ENCODE data around the gene MT1B. TPM values are rescaled to one million over a fixed set of nuclear protein-coding genes. Genes with fewer than 3 reads are reported as not detected.
"Not testable (repeated sequence)": the region's sequence is repeated elsewhere in the genome, so short reads cannot be mapped to it uniquely, and the experiment has no call there.

The MT1B gene
- total RNA-seq, 1 experiment from 2014 or later, result not detected

DNA sequence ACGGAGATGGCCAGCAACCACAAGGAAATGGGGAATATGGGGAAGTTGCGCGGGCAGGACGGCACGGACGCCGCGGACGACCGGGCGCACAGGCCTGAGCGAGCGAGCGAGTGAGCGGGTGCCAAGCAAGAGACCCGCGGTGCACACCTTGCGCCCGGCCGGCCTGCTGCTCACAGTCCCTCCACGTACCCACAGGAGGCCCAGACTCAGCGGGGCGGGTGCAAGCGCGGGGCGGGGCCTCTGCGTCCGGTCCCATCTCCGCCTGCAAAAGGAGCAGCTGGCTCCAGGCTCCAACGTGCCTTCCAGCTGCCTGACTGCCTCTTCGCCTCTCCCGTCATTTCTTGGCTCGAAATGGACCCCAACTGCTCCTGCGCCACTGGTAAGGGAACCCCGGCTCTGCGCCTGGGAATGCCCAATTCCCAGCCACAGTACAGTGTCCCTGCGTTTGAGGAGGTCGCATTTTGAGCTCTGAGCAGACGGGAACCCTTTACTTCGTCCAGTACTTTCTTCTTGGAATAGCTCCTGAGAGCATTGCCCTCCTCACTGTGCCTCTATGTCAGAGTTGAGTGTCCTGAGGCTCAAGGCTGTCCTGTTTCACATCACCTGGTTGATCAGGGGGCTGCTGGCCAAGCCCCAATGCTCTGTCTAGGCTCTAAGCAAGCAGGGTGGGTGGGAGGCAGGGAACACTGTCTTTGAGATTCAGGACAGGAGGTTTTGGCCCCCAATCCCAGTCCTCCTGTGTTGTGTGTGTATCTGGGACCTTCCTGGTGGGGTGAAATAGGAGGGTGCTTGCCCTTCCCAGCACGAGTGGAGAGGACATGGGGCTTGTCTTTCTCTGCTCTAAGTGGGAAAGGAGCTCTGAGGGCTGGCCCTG is 34.2 kb upstream of the MT1B start:
- peak; percentile 60 for DNase-seq (ENCODE audit: low read depth)
- in situ Hi-C loops (cut with HindIII; ENCODE audit: low pct_unique_long_range_greater_than_20kb, low sequenced_read_pairs), result no loop called here

DNA sequence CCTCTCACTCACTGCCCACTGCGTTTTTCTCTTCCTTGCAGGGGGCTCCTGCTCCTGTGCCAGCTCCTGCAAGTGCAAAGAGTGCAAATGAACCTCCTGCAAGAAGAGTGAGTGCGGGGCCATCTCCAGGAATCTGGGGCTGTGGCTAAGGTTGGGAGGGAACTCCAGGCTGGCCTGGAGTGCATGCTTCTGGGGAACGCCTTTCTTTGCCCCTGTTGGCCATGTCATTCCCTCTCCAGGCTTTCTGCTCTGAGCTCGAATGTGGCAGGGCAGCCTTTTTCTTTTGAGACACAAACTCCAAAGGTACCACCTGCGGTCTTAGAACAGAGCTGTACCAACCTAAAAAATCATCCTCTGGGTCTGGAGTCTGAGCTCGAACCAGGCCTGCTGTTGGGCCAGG is 33.5 kb upstream of the MT1B start:
- in situ Hi-C loops (cut with HindIII; ENCODE audit: low pct_unique_long_range_greater_than_20kb, low sequenced_read_pairs), result no loop called here
- no peak for DNase-seq (ENCODE audit: low read depth)

DNA sequence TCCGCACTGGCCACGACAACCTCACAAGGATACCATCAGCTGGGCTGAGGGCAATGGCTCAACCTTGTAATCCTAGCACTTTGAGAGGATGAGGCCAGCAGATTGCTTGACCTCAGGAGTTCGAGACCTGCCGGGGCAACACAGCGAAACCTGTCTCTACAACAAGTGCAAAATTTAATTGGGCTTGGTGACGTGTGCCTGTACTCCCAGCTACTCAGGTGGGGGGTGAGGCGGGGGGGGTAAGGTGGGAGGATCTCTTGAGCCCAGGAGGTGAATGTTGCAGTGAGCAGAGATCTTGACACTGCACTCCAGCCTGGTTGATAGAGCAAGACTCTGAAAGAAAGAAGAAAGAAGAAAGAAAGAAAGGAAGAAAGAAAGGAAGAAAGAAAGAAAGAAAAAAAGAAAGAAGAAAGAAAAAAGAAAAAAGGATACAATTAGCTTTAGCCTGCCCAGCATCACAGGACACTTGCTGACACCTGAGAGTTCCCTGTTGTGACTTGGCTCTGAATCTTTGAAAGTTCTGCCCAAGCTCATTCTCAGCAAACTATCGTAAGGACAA is 31.3 kb upstream of the MT1B start:
- no peak for DNase-seq (ENCODE audit: low read depth)
- in situ Hi-C loops (cut with HindIII; ENCODE audit: low pct_unique_long_range_greater_than_20kb, low sequenced_read_pairs), result no loop called here

GRCh38 chr16:56621665-56622445 is 29.8 kb upstream of the MT1B start:
- in situ Hi-C loops (cut with HindIII; ENCODE audit: low pct_unique_long_range_greater_than_20kb, low sequenced_read_pairs); DNase-seq (ENCODE audit: low read depth): not testable (repeated sequence)

DNA sequence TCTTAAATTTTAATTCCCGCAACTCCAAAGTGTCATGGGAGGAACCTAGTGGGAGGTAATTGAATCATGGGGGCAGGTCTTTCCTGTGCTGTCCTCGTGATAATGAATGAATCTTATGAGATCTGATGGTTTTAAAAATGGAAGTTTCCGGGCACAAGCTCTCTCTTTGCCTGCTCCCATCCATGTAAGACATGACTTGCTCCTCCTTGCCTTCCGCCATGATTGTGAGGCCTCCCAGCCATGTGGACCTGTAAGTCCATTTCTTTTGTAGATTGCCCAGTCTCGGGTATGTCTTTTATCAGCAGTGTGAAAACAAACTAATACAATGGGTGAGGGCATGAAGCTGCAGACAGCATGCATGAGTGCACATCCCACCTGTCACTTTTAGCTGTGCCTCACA is 28.5 kb upstream of the MT1B start:
- DNase-seq (ENCODE audit: low read depth); in situ Hi-C loops (cut with HindIII; ENCODE audit: low pct_unique_long_range_greater_than_20kb, low sequenced_read_pairs): not testable (repeated sequence)

- no peak for DNase-seq (ENCODE audit: low read depth)
- in situ Hi-C loops (cut with HindIII; ENCODE audit: low pct_unique_long_range_greater_than_20kb, low sequenced_read_pairs), result no loop called here
These were observed 28.0 kb upstream of the MT1B start for GRCh38 chr16:56623637-56624036.

DNA sequence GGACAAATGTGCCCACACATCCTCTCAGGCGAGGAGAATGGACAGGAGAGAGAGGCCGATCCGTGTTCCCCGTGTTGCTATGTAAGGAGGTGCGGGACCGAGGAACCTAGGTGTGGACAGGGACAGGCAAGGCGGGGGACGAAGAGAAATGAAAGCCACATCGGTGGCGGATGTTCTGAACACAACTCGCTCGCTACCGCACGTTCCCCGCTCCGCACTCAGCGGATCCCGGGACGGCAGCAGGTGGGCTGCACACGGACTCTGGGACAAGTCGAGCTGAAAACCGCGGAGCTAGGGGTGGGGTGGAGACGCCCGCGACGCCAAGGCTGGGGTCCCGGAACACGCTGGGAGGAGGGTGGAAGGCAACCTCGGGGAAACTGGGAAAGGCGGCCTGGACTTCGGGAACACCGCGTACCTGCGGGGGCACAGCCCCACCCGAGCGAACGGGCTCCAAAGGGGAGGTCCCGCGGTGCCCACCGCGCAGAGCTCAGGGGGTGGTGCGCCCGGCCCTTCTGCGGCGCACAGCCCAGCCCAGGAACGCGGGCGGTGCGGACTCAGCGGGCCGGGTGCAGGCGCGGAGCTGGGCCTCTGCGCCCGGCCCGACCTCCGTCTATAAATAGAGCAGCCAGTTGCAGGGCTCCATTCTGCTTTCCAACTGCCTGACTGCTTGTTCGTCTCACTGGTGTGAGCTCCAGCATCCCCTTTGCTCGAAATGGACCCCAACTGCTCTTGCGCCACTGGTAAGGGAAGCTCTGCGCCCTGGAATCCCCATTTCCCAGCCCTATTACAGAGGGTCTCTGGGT is 26.3 kb upstream of the MT1B start, which contains the start of gene MT1E:
MT1E (plus strand) TSS at position 642 of the 803 bp plus-strand sequence; CDS start at position 713, 71 bp downstream.
- in situ Hi-C loops (cut with HindIII; ENCODE audit: low pct_unique_long_range_greater_than_20kb, low sequenced_read_pairs), result no loop called here
- no peak for DNase-seq (ENCODE audit: low read depth)

- DNase-seq (ENCODE audit: low read depth), result no peak
- in situ Hi-C loops (cut with HindIII; ENCODE audit: low pct_unique_long_range_greater_than_20kb, low sequenced_read_pairs), result no loop called here
These were observed 25.6 kb upstream of the MT1B start for GRCh38 chr16:56625943-56626654.

- DNase-seq (ENCODE audit: low read depth), result no peak
- in situ Hi-C loops (cut with HindIII; ENCODE audit: low pct_unique_long_range_greater_than_20kb, low sequenced_read_pairs), result no loop called here
These were observed 25.0 kb upstream of the MT1B start for GRCh38 chr16:56626685-56627084.

- in situ Hi-C loops (cut with HindIII; ENCODE audit: low pct_unique_long_range_greater_than_20kb, low sequenced_read_pairs), result no loop called here
- no peak for DNase-seq (ENCODE audit: low read depth)
These were observed 23.0 kb upstream of the MT1B start for GRCh38 chr16:56628486-56629350.

DNA sequence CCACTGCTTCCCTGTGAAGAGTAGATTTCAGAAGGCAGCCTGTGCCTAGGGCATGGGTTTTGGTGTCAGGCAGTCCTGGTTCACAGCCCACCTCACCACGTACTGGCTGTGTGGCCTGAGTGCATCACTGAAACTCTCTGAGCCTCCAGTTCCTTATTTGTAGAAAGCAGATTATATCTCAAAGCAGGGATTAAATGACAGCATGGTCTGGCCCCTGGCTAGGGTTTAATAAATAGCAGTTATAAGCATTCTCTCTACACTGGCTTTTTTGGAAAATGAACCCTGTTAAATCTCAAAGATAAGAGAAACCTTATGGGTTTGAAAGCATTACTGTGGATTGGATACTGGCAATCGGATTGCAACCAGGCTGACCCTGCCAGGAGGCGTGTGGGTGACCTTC is 22.2 kb upstream of the MT1B start:
- in situ Hi-C loops (cut with HindIII; ENCODE audit: low pct_unique_long_range_greater_than_20kb, low sequenced_read_pairs), result no loop called here
- no peak for DNase-seq (ENCODE audit: low read depth)

DNA sequence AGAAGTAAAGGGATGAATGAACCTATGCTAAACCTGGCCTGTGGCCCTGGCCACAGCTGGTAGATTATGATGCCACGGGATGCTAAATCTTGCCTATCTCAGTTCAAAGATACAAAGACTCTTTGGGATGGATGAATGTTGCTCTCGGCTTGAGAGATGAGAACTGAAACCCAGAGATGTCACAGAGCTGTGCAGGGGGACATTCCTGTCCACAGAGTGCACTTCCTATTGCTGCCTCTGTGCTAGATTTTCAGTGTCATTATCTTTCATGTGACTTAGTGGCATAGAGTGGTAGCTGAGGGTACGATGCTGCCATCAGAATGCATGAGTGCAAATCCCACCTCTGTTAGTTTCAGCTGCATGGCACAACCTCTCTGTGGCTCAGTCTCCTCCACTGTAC is 21.6 kb upstream of the MT1B start:
- no peak for DNase-seq (ENCODE audit: low read depth)
- in situ Hi-C loops (cut with HindIII; ENCODE audit: low pct_unique_long_range_greater_than_20kb, low sequenced_read_pairs), result no loop called here

- no peak for DNase-seq (ENCODE audit: low read depth)
- in situ Hi-C loops (cut with HindIII; ENCODE audit: low pct_unique_long_range_greater_than_20kb, low sequenced_read_pairs), result no loop called here
These were observed 20.5 kb upstream of the MT1B start for GRCh38 chr16:56631197-56631596.

DNA sequence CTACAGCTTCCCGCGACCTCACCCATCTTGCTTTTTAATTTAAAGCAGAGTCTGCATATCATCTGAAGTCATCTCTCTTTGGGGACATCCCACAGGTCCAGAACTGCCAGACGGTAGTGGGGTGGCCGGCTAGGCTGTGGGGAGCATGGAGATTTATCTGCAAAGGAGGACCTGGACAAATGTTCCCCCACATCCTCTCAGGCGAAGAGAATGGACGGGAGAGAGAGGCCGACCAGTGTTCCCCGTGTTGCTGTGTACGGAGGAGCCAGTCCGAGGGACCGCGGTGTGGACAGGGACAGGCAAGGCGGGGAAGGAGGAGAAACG is 19.9 kb upstream of the MT1B start:
- DNase-seq (ENCODE audit: low read depth), result no peak
- in situ Hi-C loops (cut with HindIII; ENCODE audit: low pct_unique_long_range_greater_than_20kb, low sequenced_read_pairs), result no loop called here

- in situ Hi-C loops (cut with HindIII; ENCODE audit: low pct_unique_long_range_greater_than_20kb, low sequenced_read_pairs), result no loop called here
- no peak for DNase-seq (ENCODE audit: low read depth)
These were observed 19.4 kb upstream of the MT1B start, which contains the start of gene MT1M for GRCh38 chr16:56632156-56632847. MT1M (plus strand) TSS chr16:56632659; CDS start chr16:56632732, 73 bp downstream.

DNA sequence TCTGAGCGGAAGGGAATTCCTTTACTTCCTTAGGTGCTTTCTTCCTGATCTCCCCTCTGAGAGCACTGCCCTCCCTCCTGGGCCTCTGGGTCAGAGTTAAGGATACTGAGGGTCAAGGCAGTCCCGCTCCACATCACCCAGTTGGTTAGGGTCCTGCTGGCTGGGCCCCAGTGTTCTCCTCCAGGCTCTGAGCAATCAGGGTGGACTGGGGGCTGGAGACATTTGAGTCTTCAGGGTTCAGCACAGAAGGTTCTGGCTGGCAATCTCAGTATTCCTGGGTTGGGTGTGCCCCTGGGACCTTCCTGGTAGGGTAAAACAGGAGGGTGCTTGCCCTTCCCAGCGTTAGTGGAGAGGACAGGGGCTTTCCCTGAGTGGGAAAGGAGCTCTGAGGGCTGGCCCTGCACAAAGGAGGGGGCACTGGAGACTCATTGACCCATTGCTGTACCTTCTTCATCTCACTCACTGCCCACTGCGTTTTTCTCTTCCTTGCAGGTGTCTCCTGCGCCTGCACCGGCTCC is 18.8 kb upstream of the MT1B start:
- in situ Hi-C loops (cut with HindIII; ENCODE audit: low pct_unique_long_range_greater_than_20kb, low sequenced_read_pairs), result no loop called here
- no peak for DNase-seq (ENCODE audit: low read depth)

All from Caki2 (cell line).